Testis (tissue), 2 donors: ENCODE measurements around the gene WFDC13.

Experiments
- POLR2A ChIP-seq: fragments of 450-650 bp; IDR thresholded peaks from one replicate; pipeline ENCODE4 v1.6.1; 2017; ENCODE audit warnings: antibody characterized with exemption, mild to moderate bottlenecking, moderate library complexity
- TF ChIP-seq, protein P1 (sequence below), 3 experiments: fragments of 450-650 bp in 2 of 3; fragments of 200-600 bp in 1 of 3; sonication (generic) in 1 of 3; IDR thresholded peaks; one replicate each; pipeline ENCODE4 v1.5.1; 2016 to 2019; ENCODE audit warnings: antibody characterized with exemption in 3 of 3, mild to moderate bottlenecking in 2 of 3, moderate library complexity in 1 of 3

DNA sequence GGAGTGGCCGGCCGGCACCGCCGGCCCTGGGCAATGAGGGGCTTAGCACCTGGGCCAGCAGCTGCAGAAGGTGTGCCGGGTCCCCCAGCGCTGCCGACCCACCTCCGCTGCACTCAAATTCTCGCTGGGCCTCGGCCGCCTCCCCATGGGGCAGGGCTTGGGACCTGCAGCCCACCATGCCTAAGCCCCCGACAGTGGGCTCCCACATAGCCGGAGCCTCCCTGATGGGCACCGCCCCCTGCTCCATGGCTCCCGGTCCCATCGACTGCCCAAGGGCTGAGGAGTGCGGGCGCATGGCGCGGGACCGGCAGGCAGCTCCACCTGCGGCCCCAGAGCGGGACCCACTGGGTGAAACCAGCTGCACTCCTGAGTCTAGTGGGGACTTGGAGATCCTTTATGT, 34.1 kb downstream of the WFDC13 start:
- TF ChIP-seq, protein P1, sequence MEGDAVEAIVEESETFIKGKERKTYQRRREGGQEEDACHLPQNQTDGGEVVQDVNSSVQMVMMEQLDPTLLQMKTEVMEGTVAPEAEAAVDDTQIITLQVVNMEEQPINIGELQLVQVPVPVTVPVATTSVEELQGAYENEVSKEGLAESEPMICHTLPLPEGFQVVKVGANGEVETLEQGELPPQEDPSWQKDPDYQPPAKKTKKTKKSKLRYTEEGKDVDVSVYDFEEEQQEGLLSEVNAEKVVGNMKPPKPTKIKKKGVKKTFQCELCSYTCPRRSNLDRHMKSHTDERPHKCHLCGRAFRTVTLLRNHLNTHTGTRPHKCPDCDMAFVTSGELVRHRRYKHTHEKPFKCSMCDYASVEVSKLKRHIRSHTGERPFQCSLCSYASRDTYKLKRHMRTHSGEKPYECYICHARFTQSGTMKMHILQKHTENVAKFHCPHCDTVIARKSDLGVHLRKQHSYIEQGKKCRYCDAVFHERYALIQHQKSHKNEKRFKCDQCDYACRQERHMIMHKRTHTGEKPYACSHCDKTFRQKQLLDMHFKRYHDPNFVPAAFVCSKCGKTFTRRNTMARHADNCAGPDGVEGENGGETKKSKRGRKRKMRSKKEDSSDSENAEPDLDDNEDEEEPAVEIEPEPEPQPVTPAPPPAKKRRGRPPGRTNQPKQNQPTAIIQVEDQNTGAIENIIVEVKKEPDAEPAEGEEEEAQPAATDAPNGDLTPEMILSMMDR (IDR thresholded peaks at IDR 0.05): no peak
- no peak for TF ChIP-seq POLR2A
